Panc1 (cell line): ENCODE data around the gene BTBD9. TPM values are rescaled to one million over a fixed set of nuclear protein-coding genes. Genes with fewer than 3 reads are reported as not detected.

ENCODE experiments used
- ATAC-seq: fragments of 200-7000 bp; cut with Tn5 transposase; 2 replicates; pipeline ENCODE4 v1.9.1; 2020; ENCODE audit warnings: mild to moderate bottlenecking, moderate library complexity
- Bru-seq: library from RNA; stranded (reverse); fragments of 400-500 nt; gene quantifications from one replicate; lab custom pipeline; 2021; lab: Mats Ljungman, UMichigan
- BruChase-seq, 2 experiments: library from RNA; stranded (reverse); fragments of 400-500 nt; gene quantifications; one replicate each; lab custom pipeline; 2021; lab: Mats Ljungman, UMichigan
- BruUV-seq: library from RNA; stranded (reverse); fragments of 400-500 nt; replicated peaks from 2 replicates; lab custom pipeline; 2021; lab: Mats Ljungman, UMichigan
- CTCF ChIA-PET: fragments of 300-600 bp; sonication (Branson Sonifier 250); formaldehyde crosslinking; loops from one replicate; lab custom pipeline; 2022; ENCODE audit warnings: antibody characterized with exemption; lab: Charles Lee
- POLR2A ChIA-PET: fragments of 300-600 bp; sonication (Branson Sonifier 250); formaldehyde crosslinking; loops from one replicate; lab custom pipeline; 2022; ENCODE audit warnings: antibody characterized with exemption; lab: Charles Lee
- DNase-seq: peaks from one replicate; pipeline ENCODE4 v3.0.0-alpha.2; 2010; ENCODE audit warnings: low read depth, low spot score
- H3K27ac ChIP-seq: 2 replicates; pipeline ENCODE4 v1.5.1; 2011; ENCODE audit warnings: mild to moderate bottlenecking, low read length, inconsistent platforms
- H3K27me3 ChIP-seq: fragments of 200-500 bp; sonication (Bioruptor generic); 2 replicates; pipeline ENCODE4 v1.6.0; 2014; ENCODE audit warnings: low read length, inconsistent platforms; ENCODE audit not compliant: control insufficient read depth, insufficient read depth
- H3K36me3 ChIP-seq: fragments of 200-500 bp; sonication (Bioruptor generic); 2 replicates; pipeline ENCODE4 v1.5.1; 2014; ENCODE audit warnings: inconsistent platforms, mild to moderate bottlenecking, low read length, moderate library complexity; ENCODE audit not compliant: control insufficient read depth, insufficient read depth
- H3K4me1 ChIP-seq: 2 replicates; pipeline ENCODE4 v1.5.1; 2011; ENCODE audit warnings: inconsistent platforms, mild to moderate bottlenecking, low read length, moderate library complexity; ENCODE audit not compliant: control insufficient read depth, insufficient read depth
- H3K4me3 ChIP-seq, 2 experiments: 2 replicates each; pipeline ENCODE4 v1.5.1; 2011 to 2012; ENCODE audit warnings: low read depth in 2 of 2, low read length in 2 of 2, mild to moderate bottlenecking in 2 of 2, inconsistent platforms in 1 of 2, moderate library complexity in 1 of 2
- H3K9me3 ChIP-seq: fragments of 200-500 bp; sonication (Bioruptor generic); 2 replicates; pipeline ENCODE4 v1.5.1; 2014; ENCODE audit warnings: low read depth, mild to moderate bottlenecking, inconsistent platforms, low read length, moderate library complexity; ENCODE audit not compliant: control insufficient read depth, insufficient read depth
- CTCF ChIP-seq: fragments of 450-650 bp; IDR thresholded peaks from 2 replicates; pipeline ENCODE4 v1.5.1; 2017; ENCODE audit warnings: mild to moderate bottlenecking
- POLR2AphosphoS5 ChIP-seq: IDR thresholded peaks from 2 replicates; pipeline ENCODE4 v1.6.1; 2012; ENCODE audit warnings: mild to moderate bottlenecking, low read depth, low read length, moderate library complexity
- REST ChIP-seq, 2 experiments: IDR thresholded peaks; 2 replicates each; pipeline ENCODE4 v1.6.1; 2011 to 2012; ENCODE audit warnings: low read depth in 2 of 2, control low read depth in 1 of 2, low read length in 1 of 2, mild to moderate bottlenecking in 1 of 2, moderate library complexity in 1 of 2; ENCODE audit not compliant: insufficient read depth in 1 of 2
- SIN3A ChIP-seq: IDR thresholded peaks from 2 replicates; pipeline ENCODE4 v1.6.1; 2012; ENCODE audit warnings: low read depth, mild to moderate bottlenecking, low read length, moderate library complexity, borderline replicate concordance; ENCODE audit not compliant: insufficient read depth
- TCF7L2 ChIP-seq: IDR thresholded peaks from 2 replicates; pipeline ENCODE4 v1.6.1; 2011; ENCODE audit warnings: mild to moderate bottlenecking, low read depth, low read length, inconsistent platforms
- in situ Hi-C: cut with HindIII; loops from 2 replicates; pipeline ENCODE4 v1.10.0; 2016; ENCODE audit warnings: low sequenced_read_pairs, low pct_unique_long_range_greater_than_20kb
- intact Hi-C: fragments of 100-400 bp; cut with micrococcal nuclease; formaldehyde crosslinking; loops from one replicate; pipeline ENCODE4 v1.10.0; 2022; ENCODE audit not compliant: unreplicated experiment
- long read RNA-seq: library from polyadenylated mRNA; unstranded; transcript quantifications from one replicate; pipeline ENCODE4 v2.0.0, GENCODE V29; 2021; ENCODE audit not compliant: unreplicated experiment
- polyA plus RNA-seq: library from polyadenylated mRNA; unstranded; fragments of >200 nt; gene quantifications from one replicate; pipeline ENCODE4 v1.2.1, GENCODE V29; 2012; ENCODE audit warnings: missing spikeins; ENCODE audit not compliant: insufficient read length
- total RNA-seq: library from RNA; stranded (reverse); gene quantifications from one replicate; pipeline ENCODE4 v1.2.1, GENCODE V29; 2021; ENCODE audit not compliant: unreplicated experiment

BTBD9 gene
- total RNA-seq, result 12.8 TPM
- polyA plus RNA-seq, result 4.3 TPM
- Bru-seq, nascent RNA, result percentile 65 among the genes with signal in this experiment
- BruChase-seq, experiment 1, labeled RNA remaining after a 2-hour chase, result percentile 62 among the genes with signal in this experiment
- percentile 59 among the genes with signal in this experiment for BruChase-seq, experiment 2, labeled RNA remaining after a 6-hour chase
- long read RNA-seq, partial matches to known transcripts, result 1 of 9 reads
- long read RNA-seq, other reads (novel, unspliced or antisense), result 8 of 9 reads

- in situ Hi-C loops, result no loop called here
- Histone ChIP-seq H3K4me3 (peak within 1 kb of the TSS; percentile 67 to 88), H3K9me3 (no peaks in the 10 kb centered on the region), H3K27me3 (no peaks in the 10 kb centered on the region), H3K4me1 (peaks cover 10% of the 10 kb centered on the region; the same call in 1 of the 2 replicates), H3K27ac (peak within 1 kb of the TSS; percentile 89), H3K36me3 (peaks cover 3% of the 10 kb centered on the region; the same call in 1 of the 2 replicates)
- DNase-seq (peak; percentile 36), ATAC-seq (peak; percentile 94)
- no TSS peak for BruUV-seq
- intact Hi-C loops, result no loop called here
- ChIA-PET POLR2A (interaction anchor here (0.6 kb wide), 5 partner anchors 15 to 426 kb away, joined by 3 to 9 read pairs (median 5); no protein-coding TSS in a partner anchor), CTCF (interaction anchor here (0.6 kb wide), 2 partner anchors 49 to 748 kb away, joined by 7 to 9 read pairs; no protein-coding TSS in a partner anchor)
- TF ChIP-seq CTCF (no peak), POLR2AphosphoS5 (peak; percentile 42; the same call in 1 of the 2 replicates), SIN3A (no peak), TCF7L2 (no peak)
Measured at GRCh38 chr6:38639498-38640215, at the start of gene BTBD9. Gene BTBD9, minus strand, starts transcription at chr6:38639929.

GRCh38 chr6:38688579-38689087 lies 48.9 kb upstream of the BTBD9 start:
- in situ Hi-C loops, result no loop called here
- DNase-seq (no peak), ATAC-seq (no peak)
- no peak overlapping the region for H3K27ac ChIP-seq
- no TSS peak for BruUV-seq
- intact Hi-C loops, result no loop called here
- peaks cover 8% of the 10 kb centered on the region; the same call in 1 of the 2 replicates for H3K36me3 ChIP-seq
- no peaks in the 10 kb centered on the region for H3K9me3 ChIP-seq
- H3K4me1 ChIP-seq, result no peaks in the 10 kb centered on the region
- no peaks in the 10 kb centered on the region for H3K27me3 ChIP-seq
- ChIA-PET POLR2A (no interaction called here), CTCF (no interaction called here)
- no peak overlapping the region for H3K4me3 ChIP-seq
- TF ChIP-seq POLR2AphosphoS5 (no peak), SIN3A (no peak), REST (IDR thresholded peaks at IDR 0.05; ENCODE audit: insufficient read depth in 1 of 2, low read depth in 2 of 2, low read length in 1 of 2) (no peak), TCF7L2 (no peak), CTCF (no peak)
